A549 (cell line): ENCODE measurements around the gene MSI2. TPM values are rescaled to one million over a fixed set of nuclear protein-coding genes. Genes with fewer than 3 reads are reported as not detected.

Experiments
- ATAC-seq, 2 experiments: fragments of 200-7000 bp in 1 of 2; fragments of >200 bp in 1 of 2; cut with Nextera tagmentation in 1 of 2; cut with Tn5 transposase in 1 of 2; 3 replicates each; pipeline versions ENCODE4 v1.8.0 to v1.9.1; 2018 to 2020; ENCODE audit warnings: mild to moderate bottlenecking in 1 of 2, moderate library complexity in 1 of 2
- CTCF ChIA-PET: fragments of 300-600 bp; sonication (Branson Sonifier 250); formaldehyde crosslinking; extraction: SDS; loops from one replicate; lab custom pipeline; 2021; ENCODE audit warnings: antibody characterized with exemption, inconsistent platforms; lab: Yijun Ruan, JAX
- POLR2A ChIA-PET: fragments of 350-600 bp; formaldehyde crosslinking; extraction: SDS; loops from one replicate; lab custom pipeline; 2021; ENCODE audit warnings: antibody characterized with exemption, inconsistent platforms; lab: Yijun Ruan, JAX
- DNase-seq, 2 experiments: peaks; one replicate each; pipeline versions ENCODE4 v3.0.0 to v3.0.0-alpha.2; 2011 to 2016; ENCODE audit warnings: low read depth in 1 of 2, low spot score in 1 of 2
- FAIRE-seq: peaks from 2 replicates; lab custom pipeline; 2011; peaks lifted over from hg19 to GRCh38; lab: Jason Lieb, UNC
- H3K27ac ChIP-seq, 2 experiments: fragments of >200 bp; sonication (Bioruptor Twin); formaldehyde crosslinking; 3 replicates each; pipeline ENCODE4 v1.5.1; 2016 to 2017
- H3K4me1 ChIP-seq: fragments of >200 bp; sonication (Bioruptor Twin); formaldehyde crosslinking; 3 replicates; pipeline ENCODE4 v1.6.1; 2016
- H3K4me2 ChIP-seq: fragments of >200 bp; sonication (Bioruptor Twin); formaldehyde crosslinking; 3 replicates; pipeline ENCODE4 v1.6.1; 2016
- H3K4me3 ChIP-seq: fragments of >200 bp; sonication (Bioruptor Twin); formaldehyde crosslinking; 3 replicates; pipeline ENCODE4 v1.5.1; 2016
- H3K9me3 ChIP-seq: fragments of >200 bp; sonication (Bioruptor Twin); formaldehyde crosslinking; 3 replicates; pipeline ENCODE4 v1.6.1; 2016
- CBX8 ChIP-seq: fragments of 200-600 bp; sonication (generic); IDR thresholded peaks from 2 replicates; pipeline ENCODE4 v1.6.1; 2016
- CEBPB ChIP-seq, 2 experiments: fragments of >200 bp in 1 of 2; sonication (Bioruptor Twin) in 1 of 2; formaldehyde crosslinking in 1 of 2; IDR thresholded peaks; 2 replicates each; pipeline ENCODE4 v1.6.1; 2012 to 2016
- ELK1 ChIP-seq: fragments of 150-350 bp; IDR thresholded peaks from 2 replicates; pipeline ENCODE4 v1.6.1; 2014; ENCODE audit warnings: low read depth, mild to moderate bottlenecking, low read length
- EP300 ChIP-seq, 2 experiments: fragments of >200 bp; sonication (Bioruptor Twin); formaldehyde crosslinking; IDR thresholded peaks; 2 replicates in 1 of 2; 3 replicates in 1 of 2; pipeline ENCODE4 v1.6.1; 2016 to 2017
- FOSB ChIP-seq: fragments of 250-450 bp; sonication (Bioruptor Pico); IDR thresholded peaks from 2 replicates; pipeline ENCODE4 v1.5.0; 2020; ENCODE audit warnings: mild to moderate bottlenecking, moderate library complexity
- HES2 ChIP-seq: fragments of >200 bp; sonication (Bioruptor Twin); formaldehyde crosslinking; IDR thresholded peaks from 2 replicates; pipeline ENCODE4 v1.6.1; 2016
- HEYL ChIP-seq: fragments of 250-450 bp; sonication (Bioruptor Pico); IDR thresholded peaks from 2 replicates; pipeline ENCODE4 v1.8.0; 2021; ENCODE audit warnings: mild to moderate bottlenecking, moderate library complexity
- HOXB13 ChIP-seq: fragments of 250-450 bp; sonication (Bioruptor Pico); IDR thresholded peaks from 2 replicates; pipeline ENCODE4 v1.5.0; 2020; ENCODE audit warnings: low read depth, mild to moderate bottlenecking, moderate library complexity
- JUN ChIP-seq, 2 experiments: fragments of >200 bp; sonication (Bioruptor Twin); formaldehyde crosslinking; IDR thresholded peaks; 2 replicates in 1 of 2; 3 replicates in 1 of 2; pipeline ENCODE4 v1.6.1; 2016 to 2017
- JUNB ChIP-seq: fragments of >200 bp; sonication (Bioruptor Twin); formaldehyde crosslinking; IDR thresholded peaks from 2 replicates; pipeline ENCODE4 v1.6.1; 2016
- KDM5A ChIP-seq: fragments of 200-600 bp; sonication (generic); IDR thresholded peaks from 2 replicates; pipeline ENCODE4 v1.6.1; 2016; ENCODE audit warnings: antibody characterized with exemption, mild to moderate bottlenecking
- MAFK ChIP-seq: fragments of 450-650 bp; IDR thresholded peaks from 2 replicates; pipeline ENCODE4 v1.6.1; 2014; ENCODE audit not compliant: partially characterized antibody
- MAZ ChIP-seq: fragments of 150-350 bp; IDR thresholded peaks from 2 replicates; pipeline ENCODE4 v1.6.1; 2014; ENCODE audit warnings: antibody characterized with exemption, low read depth, low read length, borderline replicate concordance
- NPAS2 ChIP-seq: fragments of 250-450 bp; sonication (Bioruptor Pico); IDR thresholded peaks from 2 replicates; pipeline ENCODE4 v1.8.0; 2022; ENCODE audit warnings: mild to moderate bottlenecking, moderate library complexity, borderline replicate concordance
- PBX3 ChIP-seq: IDR thresholded peaks from 2 replicates; pipeline ENCODE4 v1.6.1; 2012
- POLR2A ChIP-seq: IDR thresholded peaks from 2 replicates; pipeline ENCODE4 v1.6.1; 2012; ENCODE audit warnings: mild to moderate bottlenecking, low read length
- POLR2AphosphoS2 ChIP-seq: conservative IDR thresholded peaks from 2 replicates; pipeline ENCODE4 v1.6.1; 2012; ENCODE audit warnings: low read length, improper control_type of control experiment, inconsistent platforms
- RAD21 ChIP-seq, 2 experiments: fragments of >200 bp in 1 of 2; sonication (Bioruptor Twin) in 1 of 2; formaldehyde crosslinking in 1 of 2; IDR thresholded peaks in 1 of 2; conservative IDR thresholded peaks in 1 of 2; 2 replicates in 1 of 2; 3 replicates in 1 of 2; pipeline ENCODE4 v1.6.1; 2012 to 2018; ENCODE audit warnings: inconsistent platforms in 1 of 2
- RARB ChIP-seq: fragments of 250-450 bp; sonication (Bioruptor Pico); IDR thresholded peaks from 2 replicates; pipeline ENCODE4 v1.8.0; 2021; ENCODE audit warnings: mild to moderate bottlenecking, moderate library complexity
- USF2 ChIP-seq: fragments of 450-650 bp; IDR thresholded peaks from 2 replicates; pipeline ENCODE4 v1.6.1; 2014; ENCODE audit warnings: antibody characterized with exemption
- ZC3H11A ChIP-seq: fragments of 450-650 bp; IDR thresholded peaks from 2 replicates; pipeline ENCODE4 v1.6.1; 2014; ENCODE audit warnings: antibody characterized with exemption, mild to moderate bottlenecking
- ZFP36 ChIP-seq: fragments of 450-650 bp; IDR thresholded peaks from 2 replicates; pipeline ENCODE4 v1.6.1; 2014; ENCODE audit warnings: borderline replicate concordance; ENCODE audit not compliant: partially characterized antibody
- ZSCAN20 ChIP-seq: fragments of 250-450 bp; sonication (Bioruptor Pico); IDR thresholded peaks from 2 replicates; pipeline ENCODE4 v1.8.0; 2022; ENCODE audit warnings: mild to moderate bottlenecking, moderate library complexity
- WGBS: methylation state at CpG from one replicate; pipeline ENCODE4 v1.1.6; 2017; ENCODE audit errors: missing lambda C conversion rate; 5-methylcytosine and 5-hydroxymethylcytosine counted together
- polyA plus RNA-seq, 4 experiments: library from polyadenylated mRNA; depleted of rRNA in 3 of 4; stranded (reverse); fragments of >200 nt; fragmentation: RNase III in 1 of 4; extraction: RNeasy Plus Mini Kit Qiagen cat#74134 plus additional on column Dnase treatment in 1 of 4; gene quantifications; 2 replicates in 3 of 4; 3 replicates in 1 of 4; pipeline ENCODE4 v1.2.3, GENCODE V29; 2011 to 2017
- TF ChIP-seq, protein P1 (sequence below): IDR thresholded peaks from 2 replicates; pipeline ENCODE4 v1.6.1; 2012
- TF ChIP-seq, protein P2 (sequence below): fragments of >200 bp; sonication (Bioruptor Twin); formaldehyde crosslinking; IDR thresholded peaks from 3 replicates; pipeline ENCODE4 v1.6.1; 2016
- TF ChIP-seq, protein P3 (sequence below): fragments of 250-450 bp; sonication (Bioruptor Pico); IDR thresholded peaks from 2 replicates; pipeline ENCODE4 v1.5.0; 2021; ENCODE audit warnings: mild to moderate bottlenecking, moderate library complexity, borderline replicate concordance

MSI2 gene
- polyA plus RNA-seq, 2 of the 4 experiments (the other 2 are of a cell fraction) = 43.6 to 44.4 TPM

DNA sequence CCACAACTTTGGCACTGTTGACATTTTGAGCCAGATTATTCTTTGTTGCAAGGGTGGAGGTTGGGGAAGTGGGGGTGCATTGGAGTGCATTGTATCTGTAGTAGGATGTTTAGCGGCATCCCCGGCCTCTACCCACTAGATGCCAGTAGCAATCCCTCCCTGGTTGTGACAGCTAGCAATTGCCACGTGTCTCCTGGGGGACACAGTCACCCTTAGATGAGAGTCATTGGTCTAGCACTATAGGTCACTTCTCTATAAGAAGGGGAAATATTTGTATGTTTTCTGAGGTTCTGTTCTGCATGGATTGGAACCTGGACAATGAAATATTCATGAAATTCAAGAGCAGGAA, 32.4 kb downstream of the MSI2 start (continued):
- TF ChIP-seq NPAS2 (CRISPR knock-in tag) (no peak), ZFP36 (no peak), FOSB (CRISPR knock-in tag) (no peak), HEYL (CRISPR knock-in tag) (no peak), JUN (IDR thresholded peaks at IDR 0.05) (no peak), CBX8 (no peak), HES2 (no peak), ZC3H11A (no peak), ELK1 (no peak)

DNA sequence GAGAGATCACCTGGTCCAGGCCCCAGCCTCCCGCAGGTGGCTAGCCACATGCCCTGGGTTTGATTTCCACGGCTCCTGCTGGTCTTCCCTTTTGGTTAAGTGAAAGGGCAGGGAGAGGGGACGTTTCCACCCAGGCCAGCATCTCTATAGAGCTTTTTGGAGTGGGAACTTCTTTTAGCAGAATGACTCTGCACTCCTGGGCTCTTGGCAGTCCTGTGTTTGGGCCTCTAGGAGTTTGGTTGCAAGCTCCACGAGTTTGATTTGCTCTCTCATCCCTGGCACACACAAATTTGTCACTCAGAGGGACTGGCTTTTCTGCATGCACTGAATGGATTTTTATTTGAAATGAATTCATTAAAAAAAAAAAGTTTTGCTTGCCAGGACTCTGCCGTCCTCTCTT, 32.8 kb downstream of the MSI2 start:
- no peaks in the 10 kb centered on the region for H3K9me3 ChIP-seq
- H3K4me2 ChIP-seq = no peak overlapping the region
- H3K27ac ChIP-seq = 0 out of 6 replicates have a peak overlapping the region, but pooled peaks of 1 of the 2 experiments have one; percentile 26
- ATAC-seq (no peak), FAIRE-seq (no peak), DNase-seq (no peak)
- peaks cover under 1% of the 10 kb centered on the region; the same call in 1 of the 3 replicates for H3K4me1 ChIP-seq
- 70% methylated on average over 5 of the region's 5 CpGs for WGBS
- TF ChIP-seq, protein P1, sequence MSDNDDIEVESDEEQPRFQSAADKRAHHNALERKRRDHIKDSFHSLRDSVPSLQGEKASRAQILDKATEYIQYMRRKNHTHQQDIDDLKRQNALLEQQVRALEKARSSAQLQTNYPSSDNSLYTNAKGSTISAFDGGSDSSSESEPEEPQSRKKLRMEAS = no peak
- TF ChIP-seq EP300 (IDR thresholded peaks at IDR 0.05) = no peak
- TF ChIP-seq HES2 = no peak
- TF ChIP-seq POLR2A = no peak
- TF ChIP-seq, protein P2, sequence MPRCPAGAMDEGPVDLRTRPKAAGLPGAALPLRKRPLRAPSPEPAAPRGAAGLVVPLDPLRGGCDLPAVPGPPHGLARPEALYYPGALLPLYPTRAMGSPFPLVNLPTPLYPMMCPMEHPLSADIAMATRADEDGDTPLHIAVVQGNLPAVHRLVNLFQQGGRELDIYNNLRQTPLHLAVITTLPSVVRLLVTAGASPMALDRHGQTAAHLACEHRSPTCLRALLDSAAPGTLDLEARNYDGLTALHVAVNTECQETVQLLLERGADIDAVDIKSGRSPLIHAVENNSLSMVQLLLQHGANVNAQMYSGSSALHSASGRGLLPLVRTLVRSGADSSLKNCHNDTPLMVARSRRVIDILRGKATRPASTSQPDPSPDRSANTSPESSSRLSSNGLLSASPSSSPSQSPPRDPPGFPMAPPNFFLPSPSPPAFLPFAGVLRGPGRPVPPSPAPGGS = no peak
- TF ChIP-seq POLR2AphosphoS2 = no peak
- no peak for TF ChIP-seq HOXB13 (CRISPR knock-in tag)
- TF ChIP-seq MAFK = no peak
- TF ChIP-seq HEYL (CRISPR knock-in tag) = no peak
- TF ChIP-seq, protein P3, sequence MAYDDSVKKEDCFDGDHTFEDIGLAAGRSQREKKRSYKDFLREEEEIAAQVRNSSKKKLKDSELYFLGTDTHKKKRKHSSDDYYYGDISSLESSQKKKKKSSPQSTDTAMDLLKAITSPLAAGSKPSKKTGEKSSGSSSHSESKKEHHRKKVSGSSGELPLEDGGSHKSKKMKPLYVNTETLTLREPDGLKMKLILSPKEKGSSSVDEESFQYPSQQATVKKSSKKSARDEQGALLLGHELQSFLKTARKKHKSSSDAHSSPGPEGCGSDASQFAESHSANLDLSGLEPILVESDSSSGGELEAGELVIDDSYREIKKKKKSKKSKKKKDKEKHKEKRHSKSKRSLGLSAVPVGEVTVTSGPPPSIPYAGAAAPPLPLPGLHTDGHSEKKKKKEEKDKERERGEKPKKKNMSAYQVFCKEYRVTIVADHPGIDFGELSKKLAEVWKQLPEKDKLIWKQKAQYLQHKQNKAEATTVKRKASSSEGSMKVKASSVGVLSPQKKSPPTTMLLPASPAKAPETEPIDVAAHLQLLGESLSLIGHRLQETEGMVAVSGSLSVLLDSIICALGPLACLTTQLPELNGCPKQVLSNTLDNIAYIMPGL (CRISPR knock-in tag) = no peak
- TF ChIP-seq KDM5A = no peak
- TF ChIP-seq CEBPB (IDR thresholded peaks at IDR 0.05) = no peak
- CTCF ChIA-PET = interaction anchor here (0.6 to 1.6 kb wide), 4 partner anchors 22 to 383 kb away, joined by 3 to 9 read pairs (median 4); no protein-coding TSS in a partner anchor
- no peak overlapping the region for H3K4me3 ChIP-seq
- POLR2A ChIA-PET = no interaction called here

DNA sequence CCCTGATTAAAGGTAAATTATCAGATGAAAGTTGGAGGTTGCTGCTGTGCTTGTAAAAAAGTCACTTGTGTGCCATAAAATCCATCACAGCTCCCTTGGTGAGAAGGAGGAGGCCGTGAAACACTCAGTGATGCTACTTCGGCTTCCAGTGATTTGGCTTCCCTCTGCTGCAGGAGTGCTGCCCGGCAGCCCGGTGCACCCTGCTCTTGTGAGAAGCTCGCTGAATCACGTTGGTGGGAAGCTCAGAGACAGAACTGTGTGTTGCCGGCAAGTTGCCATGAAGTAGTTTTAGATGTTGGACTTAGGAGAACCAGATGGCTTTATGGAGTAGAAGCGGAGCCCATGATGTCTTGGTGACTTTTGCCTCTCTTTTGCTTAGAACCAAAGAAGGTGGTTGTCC, 33.3 kb downstream of the MSI2 start:
- FAIRE-seq (no peak), DNase-seq (no peak), ATAC-seq (no peak)
- Histone ChIP-seq H3K4me1 (peaks cover 5% of the 10 kb centered on the region), H3K27ac (no peak overlapping the region), H3K4me2 (no peak overlapping the region), H3K4me3 (no peak overlapping the region), H3K9me3 (no peaks in the 10 kb centered on the region)
- no peak for TF ChIP-seq HEYL (CRISPR knock-in tag)
- TF ChIP-seq JUNB = no peak
- no peak for TF ChIP-seq ZSCAN20
- TF ChIP-seq RARB = no peak
- TF ChIP-seq CEBPB (IDR thresholded peaks at IDR 0.05) = no peak
- TF ChIP-seq MAZ = no peak
- TF ChIP-seq, protein P3 (CRISPR knock-in tag) = no peak
- no peak for TF ChIP-seq POLR2A
- no peak for TF ChIP-seq PBX3
- TF ChIP-seq RAD21 (conservative IDR thresholded peaks at IDR 0.05 in 1 of 2, IDR thresholded peaks at IDR 0.05 in 1 of 2) = no peak
- no peak for TF ChIP-seq HES2
- TF ChIP-seq USF2 = no peak
- WGBS = 91% methylated on average over 8 of the region's 8 CpGs
- ChIA-PET POLR2A (no interaction called here), CTCF (interaction anchor here (0.6 to 1.6 kb wide), 4 partner anchors 23 to 383 kb away, joined by 3 to 9 read pairs (median 4); no protein-coding TSS in a partner anchor)
